ENCODE measurements around the gene PPP3CA. TPM values are rescaled to one million over a fixed set of nuclear protein-coding genes. Genes with fewer than 3 reads are reported as not detected.

PPP3CA gene
- total and polyA plus RNA-seq, 3 donors from 2014 or later: 19.1 to 44.5 (median 39.1) TPM

DNA sequence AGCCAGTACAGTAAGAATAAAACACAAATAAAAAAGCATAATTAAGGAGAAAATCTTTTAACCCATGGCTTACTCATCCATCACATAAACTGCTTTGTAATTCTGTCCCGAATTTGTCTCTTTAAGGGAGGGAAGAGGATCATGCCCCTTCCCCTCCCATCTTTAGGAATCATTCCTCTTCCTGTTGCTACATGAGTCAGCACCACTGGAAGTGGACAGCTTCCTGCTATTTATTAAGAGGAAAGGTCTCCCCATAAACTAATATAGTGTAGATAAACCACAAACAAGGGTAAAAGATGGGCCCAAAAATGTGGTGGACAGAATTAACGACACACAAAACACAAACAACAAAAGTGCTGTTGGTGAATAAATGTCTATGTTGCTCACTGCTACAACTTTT, 75.8 kb downstream of the PPP3CA start:
- TF ChIP-seq POLR2A (IDR thresholded peaks at IDR 0.05): no peak
- TF ChIP-seq, protein P1, sequence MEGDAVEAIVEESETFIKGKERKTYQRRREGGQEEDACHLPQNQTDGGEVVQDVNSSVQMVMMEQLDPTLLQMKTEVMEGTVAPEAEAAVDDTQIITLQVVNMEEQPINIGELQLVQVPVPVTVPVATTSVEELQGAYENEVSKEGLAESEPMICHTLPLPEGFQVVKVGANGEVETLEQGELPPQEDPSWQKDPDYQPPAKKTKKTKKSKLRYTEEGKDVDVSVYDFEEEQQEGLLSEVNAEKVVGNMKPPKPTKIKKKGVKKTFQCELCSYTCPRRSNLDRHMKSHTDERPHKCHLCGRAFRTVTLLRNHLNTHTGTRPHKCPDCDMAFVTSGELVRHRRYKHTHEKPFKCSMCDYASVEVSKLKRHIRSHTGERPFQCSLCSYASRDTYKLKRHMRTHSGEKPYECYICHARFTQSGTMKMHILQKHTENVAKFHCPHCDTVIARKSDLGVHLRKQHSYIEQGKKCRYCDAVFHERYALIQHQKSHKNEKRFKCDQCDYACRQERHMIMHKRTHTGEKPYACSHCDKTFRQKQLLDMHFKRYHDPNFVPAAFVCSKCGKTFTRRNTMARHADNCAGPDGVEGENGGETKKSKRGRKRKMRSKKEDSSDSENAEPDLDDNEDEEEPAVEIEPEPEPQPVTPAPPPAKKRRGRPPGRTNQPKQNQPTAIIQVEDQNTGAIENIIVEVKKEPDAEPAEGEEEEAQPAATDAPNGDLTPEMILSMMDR (IDR thresholded peaks at IDR 0.05): no peak
- Histone ChIP-seq H3K27me3 (no peaks in the 10 kb centered on the region), H3K27ac (no peak overlapping the region), H3K4me1 (peaks cover 7% of the 10 kb centered on the region), H3K9me3 (no peaks in the 10 kb centered on the region), H3K36me3 (ENCODE audit: low read depth, missing control alignments) (no peaks in the 10 kb centered on the region), H3K4me3 (no peak overlapping the region)
- no peak for DNase-seq
- WGBS, 2 donors: 61 to 64% methylated on average over 2 of the region's 2 CpGs
- intact Hi-C loops (cut with DNase I; ENCODE audit: low total_unique reads): no loop called here

DNA sequence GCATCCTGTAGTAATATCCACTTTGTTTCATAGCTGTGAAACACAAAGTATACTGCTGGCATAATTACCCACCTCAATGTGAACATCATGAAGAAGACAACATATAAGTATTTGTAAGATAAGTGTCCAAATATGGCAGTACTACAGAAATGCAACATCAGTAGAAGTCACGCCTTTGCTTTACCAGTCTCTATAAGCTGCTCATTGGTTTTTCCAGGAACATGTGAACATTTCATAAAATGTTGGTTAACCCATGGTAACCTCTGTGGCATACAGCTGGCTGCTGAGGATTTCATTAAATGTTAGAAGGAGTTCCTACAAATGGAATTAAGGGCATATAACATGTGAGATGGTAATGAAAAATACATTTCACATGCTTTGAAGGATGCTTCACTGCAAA, 77.6 kb downstream of the PPP3CA start:
- H3K27me3 ChIP-seq: no peaks in the 10 kb centered on the region
- TF ChIP-seq, protein P1 (IDR thresholded peaks at IDR 0.05): no peak
- TF ChIP-seq POLR2A (IDR thresholded peaks at IDR 0.05): no peak
- H3K9me3 ChIP-seq: no peaks in the 10 kb centered on the region
- no peak overlapping the region for H3K4me3 ChIP-seq
- no peak overlapping the region for H3K27ac ChIP-seq
- WGBS, 2 donors: 96 to 97% methylated on average over 1 of the region's 1 CpG
- H3K4me1 ChIP-seq: no peaks in the 10 kb centered on the region
- intact Hi-C loops (cut with DNase I; ENCODE audit: low total_unique reads): no loop called here
- no peaks in the 10 kb centered on the region for H3K36me3 ChIP-seq (ENCODE audit: low read depth, missing control alignments)
- DNase-seq: no peak

DNA sequence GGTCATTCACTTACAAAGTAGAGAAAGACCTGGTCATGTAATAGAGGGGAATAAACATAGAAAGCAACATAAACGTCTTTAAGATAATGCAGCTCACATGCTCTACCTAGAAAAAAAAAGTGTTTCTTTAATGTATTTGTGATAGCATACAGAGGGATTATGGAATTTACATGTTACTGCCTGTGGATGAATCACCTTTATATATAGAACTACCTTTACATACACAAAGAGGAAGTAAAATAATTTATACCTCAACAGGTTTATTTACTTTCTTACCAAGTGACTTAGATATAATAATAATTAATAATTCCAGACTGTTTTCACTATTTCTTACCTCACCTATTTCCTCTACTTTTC, 81.5 kb downstream of the PPP3CA start:
- peaks cover 1% of the 10 kb centered on the region for H3K4me1 ChIP-seq
- DNase-seq: no peak
- no peaks in the 10 kb centered on the region for H3K36me3 ChIP-seq (ENCODE audit: low read depth, missing control alignments)
- H3K9me3 ChIP-seq: no peaks in the 10 kb centered on the region
- H3K4me3 ChIP-seq: no peak overlapping the region
- H3K27me3 ChIP-seq: no peaks in the 10 kb centered on the region
- no peak overlapping the region for H3K27ac ChIP-seq
- TF ChIP-seq, protein P1 (IDR thresholded peaks at IDR 0.05): no peak
- no peak for TF ChIP-seq POLR2A (IDR thresholded peaks at IDR 0.05)
- intact Hi-C loops (cut with DNase I; ENCODE audit: low total_unique reads): no loop called here
- WGBS, 2 donors: 73 to 74% methylated on average over 1 of the region's 1 CpG

DNA sequence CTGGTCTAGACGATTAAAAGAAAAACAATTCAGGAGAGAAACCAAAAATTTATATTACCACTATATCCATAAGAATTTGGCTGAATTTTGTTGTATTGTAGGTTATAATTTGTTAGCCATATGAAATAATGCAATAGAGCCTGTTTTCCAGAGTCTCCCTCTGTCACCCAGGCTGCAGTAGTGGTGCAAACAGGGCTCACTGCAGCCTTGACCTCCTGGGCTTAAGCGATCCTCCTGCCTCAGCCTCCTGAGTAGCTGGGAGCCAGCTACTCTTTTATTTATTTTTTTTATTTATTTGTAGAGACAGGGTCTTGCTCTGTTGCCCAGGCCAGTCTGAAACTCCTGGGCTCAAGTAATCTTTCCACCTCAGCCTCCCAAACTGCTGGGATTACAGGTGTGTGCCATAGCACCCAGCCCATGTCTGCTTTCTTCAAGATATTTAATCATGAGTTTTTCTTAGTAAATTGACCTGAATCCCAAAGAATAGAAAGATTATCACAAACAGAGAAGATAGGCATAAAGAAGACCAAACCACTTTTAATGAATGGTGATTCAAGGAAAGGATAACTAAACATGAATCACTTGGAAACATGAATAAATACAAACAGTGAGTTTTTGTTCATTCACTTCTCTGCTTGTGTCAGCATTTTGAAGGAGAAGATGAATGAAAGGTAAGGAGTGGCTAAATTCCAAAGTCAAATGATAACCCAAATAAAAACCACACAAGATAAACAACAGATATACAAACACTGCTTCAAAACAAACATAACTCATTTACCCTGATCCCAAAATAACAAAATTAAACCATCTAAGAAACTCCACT, 82.1 kb downstream of the PPP3CA start:
- Histone ChIP-seq H3K27me3 (no peaks in the 10 kb centered on the region), H3K36me3 (ENCODE audit: low read depth, missing control alignments) (no peaks in the 10 kb centered on the region), H3K4me3 (no peak overlapping the region), H3K27ac (no peak overlapping the region), H3K9me3 (no peaks in the 10 kb centered on the region), H3K4me1 (peaks cover 3% of the 10 kb centered on the region)
- 67 to 70% methylated on average over 2 of the region's 2 CpGs for WGBS, 2 donors
- no peak for DNase-seq
- intact Hi-C loops (cut with DNase I; ENCODE audit: low total_unique reads): no loop called here
- TF ChIP-seq, protein P1 (IDR thresholded peaks at IDR 0.05): no peak
- no peak for TF ChIP-seq POLR2A (IDR thresholded peaks at IDR 0.05)

DNA sequence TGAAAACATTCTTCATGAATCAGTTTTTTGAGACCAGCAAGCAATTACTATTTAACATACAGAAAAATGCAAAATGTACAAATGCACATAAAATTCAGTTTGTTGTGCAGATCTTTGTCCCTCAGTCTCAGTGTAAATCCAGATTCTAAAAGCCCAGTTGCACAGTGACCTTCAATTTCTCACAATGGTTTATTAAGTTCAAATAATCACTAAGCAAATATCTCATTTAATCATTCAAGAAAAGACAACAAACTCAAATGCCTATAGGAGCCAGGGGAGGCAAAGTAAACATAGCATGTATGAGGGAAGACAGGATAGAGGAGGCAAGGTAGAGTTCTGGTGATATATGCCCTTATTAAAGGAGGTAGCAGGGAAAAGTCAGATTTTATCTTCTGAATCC, 82.8 kb downstream of the PPP3CA start:
- peaks cover 3% of the 10 kb centered on the region for H3K4me1 ChIP-seq
- no peak overlapping the region for H3K27ac ChIP-seq
- H3K9me3 ChIP-seq: no peaks in the 10 kb centered on the region
- TF ChIP-seq, protein P1 (IDR thresholded peaks at IDR 0.05): no peak
- no peak for TF ChIP-seq POLR2A (IDR thresholded peaks at IDR 0.05)
- no peak overlapping the region for H3K4me3 ChIP-seq
- intact Hi-C loops (cut with DNase I; ENCODE audit: low total_unique reads): no loop called here
- DNase-seq: no peak
- H3K36me3 ChIP-seq (ENCODE audit: low read depth, missing control alignments): no peaks in the 10 kb centered on the region
- no peaks in the 10 kb centered on the region for H3K27me3 ChIP-seq
